ENCODE measurements around the gene HTT-AS. TPM values are rescaled to one million over a fixed set of nuclear protein-coding genes. Genes with fewer than 3 reads are reported as not detected.

The HTT-AS gene
- total RNA-seq, 6 donors from 2014 or later: not detected

GRCh38 chr4:3114377-3114776, 40.0 kb upstream of the HTT-AS start:
- TF ChIP-seq EP300 (IDR thresholded peaks at IDR 0.05) (no peak), POLR2A (IDR thresholded peaks at IDR 0.05) (no peak), CTCF (IDR thresholded peaks at IDR 0.05) (no peak), POLR2AphosphoS5 (IDR thresholded peaks at IDR 0.05) (no peak)
- ATAC-seq (ENCODE audit: low FRiP score in 2 of 2): peak in 1 of 2 donors; percentile 27
- no peak overlapping the region for H3K27ac ChIP-seq

GRCh38 chr4:3112609-3113469, 38.5 kb upstream of the HTT-AS start:
- WGBS, 2 donors: 79 to 82% methylated on average over 5 of the region's 5 CpGs
- H3K4me1 ChIP-seq: peaks cover 21 to 35% (median 26%) of the 10 kb centered on the region in 4 donors
- no peak overlapping the region for H3K4me3 ChIP-seq
- no peaks in the 10 kb centered on the region for H3K9me3 ChIP-seq
- DNase-seq: no peak
- TF ChIP-seq EP300 (IDR thresholded peaks at IDR 0.05) (no peak), CTCF (IDR thresholded peaks at IDR 0.05) (no peak), POLR2A (IDR thresholded peaks at IDR 0.05) (no peak), POLR2AphosphoS5 (IDR thresholded peaks at IDR 0.05) (no peak)
- peak overlapping the region in 3 of 4 donors; percentile 68 to 83 (median 78) for H3K27ac ChIP-seq
- peaks cover 7 to 59% (median 34%) of the 10 kb centered on the region in 4 donors for H3K36me3 ChIP-seq
- no peak for ATAC-seq (ENCODE audit: low FRiP score in 2 of 2)
- H3K27me3 ChIP-seq: no peaks in the 10 kb centered on the region

More at GRCh38 chr4:3114377-3114776, 40.0 kb upstream of the HTT-AS start:
- peaks cover 11 to 22% (median 14%) of the 10 kb centered on the region in 4 donors for H3K4me1 ChIP-seq
- H3K36me3 ChIP-seq: peaks cover 7 to 50% (median 35%) of the 10 kb centered on the region in 4 donors
- no peak for DNase-seq
- no peaks in the 10 kb centered on the region for H3K27me3 ChIP-seq
- H3K9me3 ChIP-seq: no peaks in the 10 kb centered on the region
- 95 to 96% methylated on average over 6 of the region's 6 CpGs for WGBS, 2 donors
- H3K4me3 ChIP-seq: no peak overlapping the region

GRCh38 chr4:3112201-3112600, 37.9 kb upstream of the HTT-AS start:
- 72 to 86% methylated on average over 4 of the region's 4 CpGs for WGBS, 2 donors
- H3K36me3 ChIP-seq: peaks cover 7 to 60% (median 29%) of the 10 kb centered on the region in 4 donors
- peak overlapping the region; percentile 39 to 83 (median 73) for H3K27ac ChIP-seq
- TF ChIP-seq EP300 (IDR thresholded peaks at IDR 0.05) (no peak), POLR2AphosphoS5 (IDR thresholded peaks at IDR 0.05) (no peak), CTCF (IDR thresholded peaks at IDR 0.05) (no peak)
- no peaks in the 10 kb centered on the region for H3K9me3 ChIP-seq
- ATAC-seq (ENCODE audit: low FRiP score in 2 of 2): no peak
- peaks cover 27 to 41% (median 30%) of the 10 kb centered on the region in 4 donors for H3K4me1 ChIP-seq
- H3K4me3 ChIP-seq: no peak overlapping the region
- DNase-seq: no peak
- no peaks in the 10 kb centered on the region for H3K27me3 ChIP-seq

GRCh38 chr4:3111461-3111860, 37.1 kb upstream of the HTT-AS start:
- H3K4me3 ChIP-seq: no peak overlapping the region
- H3K9me3 ChIP-seq: no peaks in the 10 kb centered on the region
- H3K4me1 ChIP-seq: peaks cover 34 to 49% (median 36%) of the 10 kb centered on the region in 4 donors
- H3K36me3 ChIP-seq: peaks cover 3 to 55% (median 23%) of the 10 kb centered on the region in 4 donors
- TF ChIP-seq CTCF (IDR thresholded peaks at IDR 0.05) (no peak), POLR2AphosphoS5 (IDR thresholded peaks at IDR 0.05) (peak in 1 of 2 donors; percentile 62), POLR2A (IDR thresholded peaks at IDR 0.05) (no peak), EP300 (IDR thresholded peaks at IDR 0.05) (peak in 1 of 4 donors; percentile 76)
- no peak for ATAC-seq (ENCODE audit: low FRiP score in 2 of 2)
- DNase-seq: no peak
- 46 to 72% methylated on average over 5 of the region's 5 CpGs for WGBS, 2 donors
- H3K27ac ChIP-seq: peak overlapping the region; percentile 51 to 83 (median 73)
- H3K27me3 ChIP-seq: no peaks in the 10 kb centered on the region
